B cell (primary cell): ENCODE measurements around the gene TMSB15C.
"Not testable (repeated sequence)": the region's sequence is repeated elsewhere in the genome, so short reads cannot be mapped to it uniquely, and the experiment has no call there.

Experiments
- EZH2 ChIP-seq: IDR thresholded peaks from 2 replicates; pipeline ENCODE4 v1.6.1; 2012; ENCODE audit warnings: borderline replicate concordance, low read depth, mild to moderate bottlenecking, moderate library complexity, low read length; ENCODE audit not compliant: insufficient read depth, poor library complexity, severe bottlenecking
- TF ChIP-seq, protein P1 (sequence below): fragments of 200-600 bp; IDR thresholded peaks from one replicate; pipeline ENCODE4 v1.8.0; 2022; ENCODE audit warnings: antibody characterized with exemption, mild to moderate bottlenecking

DNA sequence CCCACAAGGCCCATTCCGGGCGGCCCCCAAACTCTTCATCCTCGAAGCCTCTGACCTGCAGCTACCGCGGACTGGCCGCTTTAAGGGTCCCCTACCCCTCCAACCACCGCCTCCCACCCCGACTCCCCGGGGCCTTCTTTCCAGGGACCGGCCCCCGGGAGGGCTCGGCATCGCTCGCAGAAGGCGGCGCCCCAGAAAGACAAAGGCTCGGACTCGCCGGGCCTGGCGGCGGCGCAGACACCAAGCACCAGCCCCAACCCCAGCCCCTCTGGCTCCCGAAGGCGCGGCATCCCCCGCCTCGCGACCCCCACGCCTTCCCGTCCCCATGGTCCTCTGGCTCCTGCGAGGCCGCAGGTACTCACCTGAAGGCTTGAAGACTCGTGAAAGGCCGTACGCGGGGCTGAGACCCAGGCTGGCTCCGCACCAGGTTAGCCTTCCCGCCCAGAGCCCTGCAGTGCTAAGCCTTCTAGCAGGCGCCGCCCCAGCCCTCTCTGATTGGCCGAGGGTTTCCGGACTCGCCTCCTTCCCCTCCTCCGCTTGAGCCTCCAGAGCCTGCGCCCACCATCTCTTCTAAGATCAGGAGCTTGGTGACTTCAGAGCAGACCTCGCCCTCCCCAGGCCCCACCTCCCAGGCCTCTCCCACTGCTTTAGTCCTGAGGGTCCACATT, at the start of gene TMSB15C:
- TF ChIP-seq, protein P1, sequence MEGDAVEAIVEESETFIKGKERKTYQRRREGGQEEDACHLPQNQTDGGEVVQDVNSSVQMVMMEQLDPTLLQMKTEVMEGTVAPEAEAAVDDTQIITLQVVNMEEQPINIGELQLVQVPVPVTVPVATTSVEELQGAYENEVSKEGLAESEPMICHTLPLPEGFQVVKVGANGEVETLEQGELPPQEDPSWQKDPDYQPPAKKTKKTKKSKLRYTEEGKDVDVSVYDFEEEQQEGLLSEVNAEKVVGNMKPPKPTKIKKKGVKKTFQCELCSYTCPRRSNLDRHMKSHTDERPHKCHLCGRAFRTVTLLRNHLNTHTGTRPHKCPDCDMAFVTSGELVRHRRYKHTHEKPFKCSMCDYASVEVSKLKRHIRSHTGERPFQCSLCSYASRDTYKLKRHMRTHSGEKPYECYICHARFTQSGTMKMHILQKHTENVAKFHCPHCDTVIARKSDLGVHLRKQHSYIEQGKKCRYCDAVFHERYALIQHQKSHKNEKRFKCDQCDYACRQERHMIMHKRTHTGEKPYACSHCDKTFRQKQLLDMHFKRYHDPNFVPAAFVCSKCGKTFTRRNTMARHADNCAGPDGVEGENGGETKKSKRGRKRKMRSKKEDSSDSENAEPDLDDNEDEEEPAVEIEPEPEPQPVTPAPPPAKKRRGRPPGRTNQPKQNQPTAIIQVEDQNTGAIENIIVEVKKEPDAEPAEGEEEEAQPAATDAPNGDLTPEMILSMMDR = not testable (repeated sequence)
- not testable (repeated sequence) for TF ChIP-seq EZH2
